ENCODE data around the gene PLEKHA5.
"Not testable (repeated sequence)": the region's sequence is repeated elsewhere in the genome, so short reads cannot be mapped to it uniquely, and the experiment has no call there.

Gene PLEKHA5

GRCh38 chr12:19410629-19411185 lies 281.2 kb downstream of the PLEKHA5 start:
- DNase-seq (ENCODE audit: low spot score): no peak

DNA sequence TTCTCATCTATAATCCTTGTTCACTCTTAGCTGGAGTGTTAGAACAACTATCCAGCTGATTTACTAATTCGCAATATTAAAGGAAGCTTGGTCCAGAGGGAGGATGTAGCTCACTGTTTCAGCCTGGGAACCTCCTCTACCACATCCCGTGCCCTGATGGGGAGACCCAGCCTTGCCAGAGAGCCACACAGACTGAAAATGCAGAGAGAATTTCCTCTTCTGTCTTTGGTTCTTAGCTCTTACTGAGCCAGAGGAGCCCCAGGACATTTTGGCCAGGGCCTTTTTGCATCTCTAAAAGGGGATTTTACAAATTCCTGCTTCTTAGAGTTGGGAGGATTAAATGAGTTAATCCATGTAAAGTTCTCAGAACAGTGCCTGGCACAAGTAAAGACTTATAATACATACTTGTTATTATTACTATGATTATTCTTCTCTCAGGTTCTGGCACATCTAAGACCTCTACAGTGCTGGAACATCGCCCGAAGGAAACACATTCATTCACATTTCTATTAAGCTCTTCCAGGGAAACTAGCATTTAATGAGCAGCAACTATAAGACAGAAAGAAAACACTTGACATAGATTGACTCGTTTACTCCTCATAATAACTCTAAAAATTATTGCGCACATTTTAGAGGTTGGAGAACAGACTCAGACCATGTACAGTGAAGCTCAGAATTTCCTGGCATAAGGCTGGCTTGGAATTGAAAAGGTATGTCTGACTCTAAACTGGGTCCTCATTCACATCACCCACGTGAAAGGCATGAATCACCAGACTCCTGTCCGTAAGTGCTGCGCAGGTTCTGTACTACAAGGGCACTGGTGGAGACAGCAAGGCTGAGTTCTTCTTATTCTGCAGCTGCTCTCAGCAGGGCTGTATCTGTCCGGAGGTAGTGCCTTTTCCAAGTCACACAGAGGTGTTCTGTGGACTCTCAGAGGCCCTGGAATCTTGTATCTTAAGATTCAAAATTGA lies 282.0 kb downstream of the PLEKHA5 start:
- DNase-seq (ENCODE audit: low spot score): no peak

GRCh38 chr12:19412844-19413243 lies 283.3 kb downstream of the PLEKHA5 start:
- no peak for DNase-seq (ENCODE audit: low spot score)

GRCh38 chr12:19413582-19413981 lies 284.0 kb downstream of the PLEKHA5 start:
- not testable (repeated sequence) for DNase-seq (ENCODE audit: low spot score)

- DNase-seq (ENCODE audit: low spot score): no peak
Observed at GRCh38 chr12:19415563-19415962, 286.0 kb downstream of the PLEKHA5 start.

GRCh38 chr12:19419086-19419485 lies 289.6 kb downstream of the PLEKHA5 start:
- DNase-seq (ENCODE audit: low spot score): no peak

DNA sequence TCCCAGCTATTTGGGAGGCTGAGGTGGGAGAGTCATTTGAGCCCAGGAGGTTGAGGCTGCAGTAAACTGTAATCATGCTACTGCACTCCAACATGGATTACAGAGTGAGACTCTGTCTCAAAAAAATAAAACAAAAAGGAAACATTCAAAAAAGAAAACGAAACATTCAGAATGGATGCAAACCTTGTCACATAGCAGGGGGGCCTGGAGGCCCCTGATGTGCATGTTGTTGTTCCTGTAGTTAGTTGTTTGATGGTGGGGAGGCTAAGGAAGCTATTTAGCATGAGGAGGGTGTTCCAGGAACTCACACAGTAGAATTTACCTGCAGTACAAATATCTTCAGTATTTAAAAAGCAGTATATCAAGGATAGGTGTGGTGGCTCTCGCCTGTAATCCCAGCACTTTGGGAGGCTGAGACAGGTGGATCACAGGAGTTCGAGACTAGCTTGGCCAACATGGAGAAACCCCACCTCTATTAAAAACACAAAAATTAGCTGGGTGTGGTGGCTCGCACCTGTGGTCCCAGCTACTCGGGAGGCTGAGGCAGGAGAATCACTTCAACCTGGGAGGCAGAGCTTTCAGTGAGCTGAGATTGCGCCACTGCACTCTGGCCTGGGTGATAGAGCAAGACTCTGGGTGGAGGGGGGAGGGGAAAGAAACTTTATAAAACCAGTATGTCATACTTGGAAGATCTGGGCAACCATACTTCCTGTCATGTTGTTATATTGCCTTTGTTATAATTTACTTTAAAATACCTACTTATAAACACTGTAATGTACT lies 292.2 kb downstream of the PLEKHA5 start:
- DNase-seq (ENCODE audit: low spot score): no peak

DNA sequence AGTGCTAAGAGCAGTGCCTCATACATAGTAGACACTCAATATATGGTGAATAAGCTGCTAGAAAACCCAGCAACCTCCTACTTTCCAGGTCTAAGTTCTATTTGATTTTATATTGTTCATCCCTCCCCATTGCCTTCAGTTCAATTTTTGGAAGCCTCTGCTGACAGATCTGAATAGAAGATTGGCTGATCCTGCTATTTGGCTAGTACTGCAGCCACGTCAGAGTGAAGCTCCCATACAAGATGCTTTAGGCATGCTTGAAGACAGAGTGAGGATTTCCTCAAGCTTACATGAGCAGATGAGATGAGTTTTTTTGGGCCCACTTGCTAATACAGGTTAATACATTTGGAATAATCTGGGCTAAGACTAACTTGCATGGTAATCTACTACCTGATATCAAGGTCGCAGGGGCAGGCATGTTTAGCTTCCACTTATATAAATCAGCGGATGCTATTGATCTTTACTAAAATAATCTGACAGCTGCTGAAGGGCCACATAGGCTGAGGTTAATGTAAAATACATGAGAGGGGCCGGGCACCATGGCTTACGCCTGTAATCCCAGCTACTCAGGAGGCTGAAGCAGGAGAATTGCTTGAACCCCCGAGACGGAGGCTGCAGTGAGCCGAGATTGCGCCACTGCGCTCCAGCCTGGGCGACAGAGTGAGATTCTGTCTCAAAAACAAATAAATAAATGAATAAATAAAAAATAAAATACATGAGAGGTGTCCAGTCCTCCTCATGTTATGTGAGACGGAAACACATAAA lies 293.8 kb downstream of the PLEKHA5 start:
- DNase-seq (ENCODE audit: low spot score): no peak
